Tibial artery (tissue), 4 donors: ENCODE results near the gene UBN1.

ENCODE experiments used
- DNase-seq, 2 donors: peaks; one replicate each; pipeline ENCODE4 v3.0.0-alpha.2; 2019
- H3K27ac ChIP-seq, 2 donors: fragments of 200-600 bp; sonication (generic) in 1 of 2; 1 replicate in 1 of 2; 2 replicates in 1 of 2; pipeline ENCODE4 v1.5.1; 2018 to 2019; ENCODE audit warnings: mild to moderate bottlenecking in 1 of 2
- H3K27me3 ChIP-seq, 2 donors: fragments of 200-600 bp; sonication (generic) in 1 of 2; one replicate each; pipeline versions ENCODE4 v1.5.1 to v1.6.0; 2016 to 2019
- H3K36me3 ChIP-seq, 3 donors: fragments of 200-600 bp; sonication (generic) in 2 of 3; one replicate each; pipeline ENCODE4 v1.5.1; 2016 to 2019; ENCODE audit warnings: mild to moderate bottlenecking in 2 of 3
- H3K4me1 ChIP-seq, 4 donors: fragments of 200-600 bp; sonication (generic) in 2 of 4; 1 replicate in 3 of 4; 2 replicates in 1 of 4; pipeline ENCODE4 v1.5.1; 2016 to 2019
- H3K4me3 ChIP-seq, 2 donors: fragments of 200-600 bp; sonication (generic) in 1 of 2; 1 replicate in 1 of 2; 2 replicates in 1 of 2; pipeline ENCODE4 v1.5.1; 2018 to 2019; ENCODE audit warnings: mild to moderate bottlenecking in 2 of 2
- H3K9me3 ChIP-seq, 3 donors: fragments of 200-600 bp; sonication (generic) in 1 of 3; one replicate each; pipeline ENCODE4 v1.5.1; 2016 to 2019
- intact Hi-C: fragments of 100-400 bp; cut with DNase I; formaldehyde crosslinking; loops from one replicate; pipeline ENCODE4 v1.15.0; 2023; ENCODE audit warnings: low total_unique reads
- TF ChIP-seq, protein P1 (sequence below), 2 experiments: fragments of 200-600 bp in 1 of 2; fragments of 450-650 bp in 1 of 2; IDR thresholded peaks; one replicate each; pipeline ENCODE4 v1.5.1; 2017 to 2019; ENCODE audit warnings: antibody characterized with exemption in 2 of 2, mild to moderate bottlenecking in 1 of 2, moderate library complexity in 1 of 2

UBN1 gene

DNA sequence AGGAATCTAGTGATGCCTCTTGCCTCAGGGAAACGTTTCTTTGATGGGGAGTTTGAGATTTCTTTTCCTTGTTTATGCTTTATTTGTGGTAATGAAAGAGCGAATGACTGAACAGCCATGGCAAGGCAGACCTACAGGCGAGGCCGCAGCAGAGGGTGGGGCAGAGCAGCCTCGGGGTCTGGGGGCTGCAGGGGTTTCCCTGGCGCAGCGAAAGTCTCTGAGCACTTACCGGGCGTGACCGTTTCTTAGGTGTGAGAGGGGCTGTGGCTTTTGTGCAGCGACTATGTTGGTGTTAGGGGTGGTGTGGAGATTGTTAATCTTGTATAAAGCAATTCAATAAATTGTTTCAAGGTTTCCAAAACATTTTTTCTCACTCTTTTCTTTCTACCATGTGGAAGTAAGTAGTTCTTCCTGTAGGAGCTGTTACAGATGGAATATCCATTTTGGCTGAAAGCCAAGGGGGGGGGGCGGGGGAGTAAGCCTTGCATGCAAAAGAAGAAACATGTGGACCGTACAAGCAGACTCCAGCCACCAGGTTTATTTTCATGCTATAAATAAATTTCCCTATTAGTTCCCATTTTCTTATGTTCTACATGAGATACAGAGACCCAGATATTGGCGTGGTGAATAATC lies 34.8 kb downstream of the UBN1 start:
- Histone ChIP-seq H3K9me3 (no peaks in the 10 kb centered on the region), H3K4me1 (peaks cover 0 to 3% (median 0%) of the 10 kb centered on the region in 4 donors), H3K36me3 (peaks cover 91 to 100% (median 95%) of the 10 kb centered on the region in 3 donors), H3K4me3 (no peak overlapping the region), H3K27me3 (no peaks in the 10 kb centered on the region), H3K27ac (no peak overlapping the region)
- intact Hi-C loops: no loop called here
- TF ChIP-seq, protein P1, sequence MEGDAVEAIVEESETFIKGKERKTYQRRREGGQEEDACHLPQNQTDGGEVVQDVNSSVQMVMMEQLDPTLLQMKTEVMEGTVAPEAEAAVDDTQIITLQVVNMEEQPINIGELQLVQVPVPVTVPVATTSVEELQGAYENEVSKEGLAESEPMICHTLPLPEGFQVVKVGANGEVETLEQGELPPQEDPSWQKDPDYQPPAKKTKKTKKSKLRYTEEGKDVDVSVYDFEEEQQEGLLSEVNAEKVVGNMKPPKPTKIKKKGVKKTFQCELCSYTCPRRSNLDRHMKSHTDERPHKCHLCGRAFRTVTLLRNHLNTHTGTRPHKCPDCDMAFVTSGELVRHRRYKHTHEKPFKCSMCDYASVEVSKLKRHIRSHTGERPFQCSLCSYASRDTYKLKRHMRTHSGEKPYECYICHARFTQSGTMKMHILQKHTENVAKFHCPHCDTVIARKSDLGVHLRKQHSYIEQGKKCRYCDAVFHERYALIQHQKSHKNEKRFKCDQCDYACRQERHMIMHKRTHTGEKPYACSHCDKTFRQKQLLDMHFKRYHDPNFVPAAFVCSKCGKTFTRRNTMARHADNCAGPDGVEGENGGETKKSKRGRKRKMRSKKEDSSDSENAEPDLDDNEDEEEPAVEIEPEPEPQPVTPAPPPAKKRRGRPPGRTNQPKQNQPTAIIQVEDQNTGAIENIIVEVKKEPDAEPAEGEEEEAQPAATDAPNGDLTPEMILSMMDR (IDR thresholded peaks at IDR 0.05): no peak
- no peak for DNase-seq

DNA sequence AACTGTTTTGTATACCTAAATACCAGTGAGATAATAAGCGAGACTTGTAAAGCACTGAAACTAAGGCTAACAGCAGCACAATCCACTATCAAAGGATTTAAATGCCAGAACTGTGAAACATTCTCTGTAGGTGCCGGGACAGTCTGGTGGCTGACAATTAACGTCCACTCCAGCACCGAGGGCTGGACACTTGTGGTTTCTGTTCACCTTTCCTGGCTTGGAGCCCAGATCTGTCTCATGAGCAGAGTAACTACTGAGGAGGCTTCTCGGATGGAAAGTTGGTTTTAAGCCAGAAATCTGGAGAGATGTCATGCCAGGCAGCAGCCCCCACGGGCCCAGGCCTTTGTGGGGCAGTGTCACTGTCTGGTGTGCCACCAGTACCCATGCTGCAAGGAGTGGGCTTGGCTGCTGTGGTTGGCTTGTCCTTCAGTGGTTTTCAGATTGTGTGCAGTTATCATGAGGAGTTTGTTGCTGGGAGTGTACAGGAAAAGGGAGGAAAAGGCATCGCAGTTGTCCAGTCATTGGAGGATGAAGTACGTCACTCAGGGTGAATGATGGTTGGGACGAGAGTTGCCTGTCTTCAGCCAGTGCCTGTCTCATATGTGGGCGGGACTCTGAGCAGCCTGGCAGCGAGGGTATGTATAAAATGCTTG lies 35.5 kb downstream of the UBN1 start:
- Histone ChIP-seq H3K4me1 (peaks cover 0 to 3% (median 0%) of the 10 kb centered on the region in 4 donors), H3K27me3 (no peaks in the 10 kb centered on the region), H3K9me3 (no peaks in the 10 kb centered on the region), H3K36me3 (peaks cover 87 to 100% (median 95%) of the 10 kb centered on the region in 3 donors), H3K27ac (no peak overlapping the region), H3K4me3 (no peak overlapping the region)
- TF ChIP-seq, protein P1 (IDR thresholded peaks at IDR 0.05): no peak
- intact Hi-C loops: no loop called here
- DNase-seq: no peak

DNA sequence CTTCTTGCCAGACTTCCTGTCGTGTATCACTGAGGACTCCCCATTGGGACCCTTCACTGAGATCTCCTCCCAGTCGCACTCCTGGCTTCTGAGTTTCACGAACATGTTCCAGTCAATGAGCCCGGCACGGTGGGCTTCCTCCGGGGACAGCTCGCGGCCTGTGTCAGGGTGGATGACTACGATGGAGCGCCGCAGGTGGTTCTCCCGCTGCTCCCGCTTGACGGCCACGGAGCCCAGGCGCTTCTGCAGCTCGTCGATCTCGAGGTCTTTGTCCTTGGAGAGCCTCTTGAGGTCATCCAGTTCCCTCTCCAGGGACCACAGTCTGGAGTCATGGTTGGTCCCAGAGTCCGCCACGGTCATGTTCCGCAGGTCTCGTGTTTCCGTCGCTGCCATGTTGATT lies 36.2 kb downstream of the UBN1 start:
- no peak for DNase-seq
- H3K36me3 ChIP-seq: peaks cover 80 to 100% (median 90%) of the 10 kb centered on the region in 3 donors
- no peaks in the 10 kb centered on the region for H3K27me3 ChIP-seq
- no peaks in the 10 kb centered on the region for H3K9me3 ChIP-seq
- TF ChIP-seq, protein P1 (IDR thresholded peaks at IDR 0.05): no peak
- H3K4me1 ChIP-seq: peaks cover 0 to 3% (median 0%) of the 10 kb centered on the region in 4 donors
- intact Hi-C loops: no loop called here
- no peak overlapping the region for H3K4me3 ChIP-seq
- H3K27ac ChIP-seq: no peak overlapping the region

DNA sequence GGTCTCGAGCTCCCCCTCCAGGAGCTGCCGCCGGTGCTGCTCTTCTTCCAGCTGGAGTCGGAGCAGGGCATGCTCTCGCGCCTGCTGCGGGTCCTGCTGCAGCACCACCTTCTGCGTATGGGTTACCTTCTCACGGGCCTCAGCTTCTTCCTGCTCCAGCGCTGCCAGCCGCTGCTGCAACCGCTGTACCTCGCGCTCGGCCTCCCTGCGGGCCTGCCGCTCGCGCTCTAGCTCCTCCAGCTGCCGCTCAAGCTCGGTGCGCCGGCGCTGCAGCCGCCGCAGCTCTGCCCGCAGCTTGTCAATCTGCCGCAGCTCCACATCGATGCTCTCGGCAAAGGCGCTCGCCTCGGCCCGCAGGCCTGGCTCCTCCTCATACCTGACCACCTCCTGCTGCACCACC lies 36.9 kb downstream of the UBN1 start:
- TF ChIP-seq, protein P1 (IDR thresholded peaks at IDR 0.05): no peak
- H3K27ac ChIP-seq: no peak overlapping the region
- H3K36me3 ChIP-seq: peaks cover 73 to 99% (median 83%) of the 10 kb centered on the region in 3 donors
- H3K9me3 ChIP-seq: no peaks in the 10 kb centered on the region
- intact Hi-C loops: no loop called here
- no peak overlapping the region for H3K4me3 ChIP-seq
- peaks cover 0 to 3% (median 0%) of the 10 kb centered on the region in 4 donors for H3K4me1 ChIP-seq
- H3K27me3 ChIP-seq: no peaks in the 10 kb centered on the region
- no peak for DNase-seq

DNA sequence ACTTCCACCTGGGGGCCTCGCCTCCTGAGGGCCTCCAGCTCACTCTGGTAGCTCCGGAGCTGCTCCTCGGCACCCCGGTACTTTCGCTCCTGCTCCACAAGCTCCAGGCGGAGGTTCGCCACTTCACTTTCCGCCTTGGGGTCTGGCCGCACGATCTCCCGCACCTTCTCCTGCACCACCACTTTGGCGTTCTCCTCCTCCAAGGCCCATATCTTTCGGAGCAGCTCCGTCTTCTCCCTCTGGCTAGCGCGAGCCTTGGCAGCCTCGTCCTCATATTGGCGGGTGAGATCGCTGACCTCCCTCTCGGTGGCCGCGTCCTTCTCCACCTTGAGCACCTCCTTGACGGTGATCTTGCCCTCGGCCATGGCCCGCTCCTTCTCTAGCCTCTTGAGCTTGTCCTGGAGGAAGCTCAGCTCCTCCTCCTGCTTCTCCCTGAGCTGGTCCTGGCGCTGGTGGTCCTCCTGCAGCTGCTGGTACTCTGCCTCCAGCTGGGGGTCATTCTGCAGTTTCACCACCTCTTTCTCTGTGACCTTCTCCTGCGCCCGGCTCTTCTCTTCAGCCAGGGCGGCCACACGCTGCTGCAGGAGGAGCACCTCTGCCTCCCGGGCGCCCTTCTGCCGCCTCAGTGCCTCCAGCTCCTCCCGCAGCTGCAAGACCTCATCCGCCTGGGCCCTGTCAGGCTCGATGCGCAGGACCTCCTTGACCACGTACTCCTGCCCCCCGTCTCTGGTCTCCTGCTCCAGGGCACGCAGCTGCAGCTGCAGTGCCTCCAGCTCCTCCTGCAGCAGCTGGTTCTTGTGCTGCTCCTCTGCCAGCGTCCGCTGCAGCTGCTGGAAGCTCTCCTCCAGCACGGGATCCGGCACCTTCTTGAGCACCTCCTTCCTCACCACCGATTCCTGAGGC lies 37.9 kb downstream of the UBN1 start:
- no peaks in the 10 kb centered on the region for H3K27me3 ChIP-seq
- no peaks in the 10 kb centered on the region for H3K9me3 ChIP-seq
- intact Hi-C loops: no loop called here
- H3K36me3 ChIP-seq: peaks cover 67 to 99% (median 83%) of the 10 kb centered on the region in 3 donors
- TF ChIP-seq, protein P1 (IDR thresholded peaks at IDR 0.05): no peak
- H3K4me3 ChIP-seq: no peak overlapping the region
- H3K27ac ChIP-seq: no peak overlapping the region
- H3K4me1 ChIP-seq: peaks cover 0 to 3% (median 0%) of the 10 kb centered on the region in 4 donors
- DNase-seq: no peak
